A673 (cell line): ENCODE results near the gene LGALS9. TPM values are rescaled to one million over a fixed set of nuclear protein-coding genes. Genes with fewer than 3 reads are reported as not detected.
A peak's percentile ranks its signal among the peaks of the same experiment; 100 is the strongest.

Experiments
- BruUV-seq: library from RNA; stranded (reverse); fragments of 400-500 nt; replicated peaks from 2 replicates; lab custom pipeline; 2021; lab: Mats Ljungman, UMichigan
- CTCF ChIA-PET: fragments of 300-600 bp; sonication (Branson Sonifier 250); formaldehyde crosslinking; loops from one replicate; lab custom pipeline; 2022; ENCODE audit warnings: antibody characterized with exemption; lab: Charles Lee
- POLR2A ChIA-PET: fragments of 300-600 bp; sonication (Branson Sonifier 250); formaldehyde crosslinking; loops from one replicate; lab custom pipeline; 2022; ENCODE audit warnings: antibody characterized with exemption; ENCODE audit not compliant: low non-redundant PET; lab: Charles Lee
- DNase-seq: peaks from one replicate; pipeline ENCODE4 v3.0.0-alpha.2; 2015; ENCODE audit warnings: low spot score
- H3K27ac ChIP-seq: fragments of 200-600 bp; sonication (generic); 2 replicates; pipeline ENCODE4 v1.5.1; 2016; ENCODE audit warnings: mixed run types, low read depth, mild to moderate bottlenecking, mixed read lengths, antibody characterized with exemption, low read length; ENCODE audit not compliant: poor library complexity, severe bottlenecking
- H3K27me3 ChIP-seq: fragments of 200-600 bp; sonication (generic); replicated peaks from 2 replicates; pipeline ENCODE4 v1.6.1; 2017; ENCODE audit warnings: mixed run types, low read depth, mild to moderate bottlenecking, mixed read lengths, antibody characterized with exemption, low read length; ENCODE audit not compliant: insufficient read depth, poor library complexity
- H3K36me3 ChIP-seq: fragments of 200-600 bp; sonication (generic); 2 replicates; pipeline ENCODE4 v1.6.1; 2016; ENCODE audit warnings: mixed run types, mild to moderate bottlenecking, mixed read lengths, antibody characterized with exemption, low read length; ENCODE audit not compliant: insufficient read depth, poor library complexity, severe bottlenecking
- H3K4me1 ChIP-seq: fragments of 200-600 bp; sonication (generic); 2 replicates; pipeline ENCODE4 v1.6.1; 2017; ENCODE audit warnings: mixed run types, mild to moderate bottlenecking, mixed read lengths, antibody characterized with exemption, low read length; ENCODE audit not compliant: insufficient read depth, poor library complexity, severe bottlenecking
- H3K4me3 ChIP-seq: fragments of 200-600 bp; sonication (generic); 2 replicates; pipeline ENCODE4 v1.5.1; 2016; ENCODE audit warnings: low read depth, mixed run types, mild to moderate bottlenecking, mixed read lengths, low read length; ENCODE audit not compliant: poor library complexity, severe bottlenecking
- H3K9me3 ChIP-seq: fragments of 200-600 bp; sonication (generic); 2 replicates; pipeline ENCODE4 v1.6.1; 2016; ENCODE audit warnings: mixed run types, low read depth, mild to moderate bottlenecking, mixed read lengths, antibody characterized with exemption, low read length; ENCODE audit not compliant: poor library complexity, severe bottlenecking
- CTCF ChIP-seq: fragments of 300-800, 200-600 bp; sonication (generic); conservative IDR thresholded peaks from 2 replicates; pipeline ENCODE4 v1.5.1; 2017; ENCODE audit warnings: low read depth, mild to moderate bottlenecking, antibody characterized with exemption, low read length, moderate library complexity, mixed read lengths
- EZH2 ChIP-seq: fragments of 200-600 bp; sonication (generic); IDR thresholded peaks from 2 replicates; pipeline ENCODE4 v1.6.1; 2017; ENCODE audit warnings: borderline replicate concordance, low read depth, mild to moderate bottlenecking, mixed read lengths, antibody characterized with exemption, low read length; ENCODE audit not compliant: poor library complexity, severe bottlenecking
- intact Hi-C: fragments of 100-400 bp; cut with micrococcal nuclease; formaldehyde crosslinking; loops from one replicate; pipeline ENCODE4 v1.10.0; 2022; ENCODE audit not compliant: unreplicated experiment
- total RNA-seq: library from RNA; stranded (reverse); gene quantifications from 2 replicates; pipeline ENCODE4 v1.2.3, GENCODE V29; 2021

The LGALS9 gene
- total RNA-seq, 1 experiment from 2014 or later = 2.4 TPM

DNA sequence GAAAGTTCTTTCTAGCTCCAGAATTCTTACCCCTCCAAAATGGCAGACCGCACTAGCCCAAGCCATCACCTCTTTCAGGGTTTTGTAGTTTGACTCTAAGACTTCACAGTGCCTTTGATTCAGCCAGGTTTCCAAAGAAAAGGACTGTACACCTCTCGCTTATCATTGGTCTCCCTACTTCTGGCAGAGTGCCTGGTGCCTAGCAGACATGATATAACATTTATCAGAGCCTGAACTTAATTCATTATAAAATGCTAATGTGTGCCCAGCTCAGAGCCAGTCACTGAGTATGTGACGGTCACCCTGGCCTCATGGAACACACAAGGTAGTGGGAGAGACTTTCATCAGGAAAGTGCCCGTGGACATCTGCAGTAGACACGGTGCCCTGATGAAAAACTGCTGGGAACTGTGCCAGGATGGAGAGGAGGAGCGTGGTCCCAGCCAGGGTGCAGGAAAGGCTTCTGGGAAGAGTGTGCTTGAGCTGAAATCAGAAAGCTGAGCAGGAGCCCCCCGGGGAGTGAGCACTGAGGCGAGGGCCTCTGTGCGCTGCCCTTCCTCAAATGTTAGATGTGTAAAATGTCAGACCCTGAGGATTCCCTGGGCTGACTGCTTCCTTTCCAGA, 34.3 kb upstream of the LGALS9 start:
- no peak overlapping the region for H3K4me3 ChIP-seq
- no peak overlapping the region for H3K27ac ChIP-seq
- peak; percentile 34 for DNase-seq
- intact Hi-C loops = loop anchor here (10.0 kb wide), 1 partner anchor 52 kb away; no protein-coding TSS in a partner anchor
- TF ChIP-seq CTCF (no peak), EZH2 (no peak)
- H3K9me3 ChIP-seq = no peaks in the 10 kb centered on the region
- H3K27me3 ChIP-seq = no peaks in the 10 kb centered on the region
- POLR2A ChIA-PET = no interaction called here
- peaks cover 3% of the 10 kb centered on the region for H3K36me3 ChIP-seq
- H3K4me1 ChIP-seq = no peaks in the 10 kb centered on the region
- CTCF ChIA-PET = no interaction called here
- BruUV-seq = no TSS peak

- TF ChIP-seq CTCF (no peak), EZH2 (no peak)
- no peak overlapping the region for H3K4me3 ChIP-seq
- CTCF ChIA-PET = interaction anchor here (1.4 kb wide), 1 partner anchor 361 kb away, joined by 5 read pairs; no protein-coding TSS in a partner anchor
- POLR2A ChIA-PET = no interaction called here
- no peak overlapping the region for H3K27ac ChIP-seq
- intact Hi-C loops = loop anchor here (10.0 kb wide), 1 partner anchor 52 kb away; no protein-coding TSS in a partner anchor
- no peaks in the 10 kb centered on the region for H3K27me3 ChIP-seq
- no peaks in the 10 kb centered on the region for H3K4me1 ChIP-seq
- no peaks in the 10 kb centered on the region for H3K9me3 ChIP-seq
- no peak for DNase-seq
- peaks cover 3% of the 10 kb centered on the region for H3K36me3 ChIP-seq
- BruUV-seq = no TSS peak
Measured at GRCh38 chr17:27597188-27597580, 33.8 kb upstream of the LGALS9 start.

- Histone ChIP-seq H3K9me3 (no peaks in the 10 kb centered on the region), H3K27me3 (no peaks in the 10 kb centered on the region), H3K4me3 (no peak overlapping the region), H3K27ac (no peak overlapping the region), H3K36me3 (peaks cover 3% of the 10 kb centered on the region), H3K4me1 (no peaks in the 10 kb centered on the region)
- TF ChIP-seq EZH2 (no peak), CTCF (no peak)
- CTCF ChIA-PET = interaction anchor here (1.4 kb wide), 1 partner anchor 361 kb away, joined by 5 read pairs; no protein-coding TSS in a partner anchor
- intact Hi-C loops = loop anchor here (10.0 kb wide), 1 partner anchor 53 kb away; no protein-coding TSS in a partner anchor
- BruUV-seq = no TSS peak
- no peak for DNase-seq
- POLR2A ChIA-PET = no interaction called here
Measured at GRCh38 chr17:27597783-27598320, 33.1 kb upstream of the LGALS9 start.
